Lung (tissue), 12 donors: ENCODE measurements around the gene TBC1D10A. TPM values are rescaled to one million over a fixed set of nuclear protein-coding genes. Genes with fewer than 3 reads are reported as not detected.

Experiments
- ATAC-seq: fragments of 200-7000 bp; cut with Tn5 transposase; one replicate; pipeline ENCODE4 v1.9.1; 2020; ENCODE audit warnings: moderate number of reproducible peaks; ENCODE audit not compliant: insufficient read depth, low FRiP score
- DNase-seq, 3 donors: peaks; one replicate each; pipeline ENCODE4 v3.0.0-alpha.2; 2013 to 2017
- H3K27ac ChIP-seq, 2 donors: one replicate each; pipeline ENCODE4 v1.5.1; 2013; ENCODE audit warnings: mild to moderate bottlenecking in 2 of 2, moderate library complexity in 2 of 2, control low read depth in 1 of 2, inconsistent platforms in 1 of 2, low read depth in 1 of 2, low read length in 1 of 2
- H3K27me3 ChIP-seq, 3 donors: one replicate each; pipeline ENCODE4 v1.5.1; 2013; ENCODE audit warnings: low read length in 2 of 3; ENCODE audit not compliant: control insufficient read depth in 3 of 3, insufficient read depth in 3 of 3
- H3K36me3 ChIP-seq, 4 donors: one replicate each; pipeline ENCODE4 v1.5.1; 2013; ENCODE audit warnings: low read length in 4 of 4, mild to moderate bottlenecking in 1 of 4, moderate library complexity in 1 of 4; ENCODE audit not compliant: control insufficient read depth in 4 of 4, insufficient read depth in 4 of 4
- H3K4me1 ChIP-seq, 5 donors: one replicate each; pipeline ENCODE4 v1.5.1; 2013; ENCODE audit warnings: low read length in 5 of 5, mild to moderate bottlenecking in 2 of 5, moderate library complexity in 1 of 5; ENCODE audit not compliant: control insufficient read depth in 5 of 5, insufficient read depth in 5 of 5
- H3K4me3 ChIP-seq: one replicate; pipeline ENCODE4 v1.5.1; 2013; ENCODE audit warnings: mild to moderate bottlenecking, control low read depth, moderate library complexity
- H3K9ac ChIP-seq, 2 donors: one replicate each; pipeline ENCODE4 v1.5.1; 2013; ENCODE audit warnings: low read length in 2 of 2, control low read depth in 1 of 2; ENCODE audit not compliant: insufficient read depth in 1 of 2
- H3K9me3 ChIP-seq, 4 donors: one replicate each; pipeline ENCODE4 v1.5.1; 2013; ENCODE audit warnings: low read length in 3 of 4, mild to moderate bottlenecking in 1 of 4, moderate library complexity in 1 of 4; ENCODE audit not compliant: control insufficient read depth in 4 of 4, insufficient read depth in 3 of 4
- CTCF ChIP-seq: IDR thresholded peaks from 2 replicates; pipeline ENCODE4 v1.5.1; 2012; ENCODE audit warnings: mild to moderate bottlenecking; ENCODE audit errors: control extremely low read depth, extremely low read depth
- WGBS, 2 donors: extraction: QIAGEN DNeasy Blood & Tissue Kit; methylation state at CpG; one replicate each; pipeline ENCODE4 v1.1.7; 2013; 5-methylcytosine and 5-hydroxymethylcytosine counted together
- polyA plus RNA-seq, 2 donors: library from polyadenylated mRNA; stranded (reverse); fragments of 200-250 nt; gene quantifications; one replicate each; pipeline ENCODE4 v1.2.1, GENCODE V29; 2013
- total RNA-seq, 2 donors: library from RNA; depleted of rRNA in 1 of 2; stranded (reverse); fragments of >200 nt in 1 of 2; gene quantifications; one replicate each; pipeline ENCODE4 v1.2.1, GENCODE V29; 2014 to 2021
- donor health status: control.
- donor health status: control.
- donor health status: Bipolar disorder and iron deficiency.
- donor health status: healthy.
- donor health status: DM: yes; HTN: yes; CAD: no.

The TBC1D10A gene
- total and polyA plus RNA-seq, 4 donors, result 15.0 to 36.4 (median 26.6) TPM

DNA sequence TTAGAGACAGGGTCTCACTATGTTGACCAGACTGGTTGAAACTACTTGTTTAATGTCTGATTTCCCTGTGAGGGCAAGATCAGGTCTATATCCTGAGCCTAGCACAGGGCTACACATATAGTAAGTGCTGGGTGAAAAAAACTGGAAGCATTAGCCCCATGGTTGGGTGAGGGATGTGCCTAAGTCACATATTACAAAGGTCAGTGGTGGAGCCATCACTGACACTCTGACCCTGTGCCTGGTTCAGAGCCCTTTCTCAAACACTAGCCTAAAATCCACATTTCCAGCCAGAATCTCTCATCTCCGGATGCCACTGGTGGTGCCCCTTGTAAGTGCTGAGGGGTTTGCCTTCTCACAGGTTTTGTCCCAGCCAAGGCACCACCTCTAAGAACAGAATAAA lies 9.0 kb downstream of the TBC1D10A start:
- TF ChIP-seq CTCF, result no peak
- H3K27ac ChIP-seq, result peak overlapping the region in 1 of 2 donors; percentile 43
- H3K36me3 ChIP-seq, result peaks cover 0 to 7% (median 0%) of the 10 kb centered on the region in 4 donors
- ATAC-seq (no peak), DNase-seq (no peak)
- no peaks in the 10 kb centered on the region for H3K27me3 ChIP-seq
- H3K4me3 ChIP-seq, result no peak overlapping the region
- H3K9me3 ChIP-seq, result no peaks in the 10 kb centered on the region
- H3K4me1 ChIP-seq, result peaks cover 0 to 52% (median 0%) of the 10 kb centered on the region in 5 donors
- 89 to 100% methylated on average over 1 of the region's 1 CpG for WGBS, 2 donors
- H3K9ac ChIP-seq, result no peak overlapping the region

- peaks cover 1 to 58% (median 6%) of the 10 kb centered on the region in 5 donors for H3K4me1 ChIP-seq
- DNase-seq (no peak), ATAC-seq (no peak)
- H3K27me3 ChIP-seq, result no peaks in the 10 kb centered on the region
- H3K9me3 ChIP-seq, result no peaks in the 10 kb centered on the region
- peaks cover 0 to 9% (median 0%) of the 10 kb centered on the region in 4 donors for H3K36me3 ChIP-seq
- TF ChIP-seq CTCF, result no peak
- H3K27ac ChIP-seq, result peak overlapping the region in 1 of 2 donors; percentile 52
- no peak overlapping the region for H3K4me3 ChIP-seq
- no peak overlapping the region for H3K9ac ChIP-seq
- WGBS, 2 donors, result 73 to 76% methylated on average over 2 of the region's 2 CpGs
Observed at GRCh38 chr22:30315962-30316576, 10.7 kb downstream of the TBC1D10A start.

GRCh38 chr22:30314915-30315314 lies 11.8 kb downstream of the TBC1D10A start:
- WGBS, 2 donors, result 56 to 63% methylated on average over 8 of the region's 8 CpGs
- ATAC-seq, result no peak
- Histone ChIP-seq H3K36me3 (peaks cover 0 to 8% (median 0%) of the 10 kb centered on the region in 4 donors), H3K27ac (peak overlapping the region in 1 of 2 donors; percentile 35), H3K4me3 (no peak overlapping the region), H3K27me3 (no peaks in the 10 kb centered on the region), H3K4me1 (peaks cover 9 to 62% (median 17%) of the 10 kb centered on the region in 5 donors), H3K9me3 (no peaks in the 10 kb centered on the region), H3K9ac (no peak overlapping the region)
- no peak for TF ChIP-seq CTCF
- no peak for DNase-seq
